K562 treated with DMSO at 1 percent for 4 hours (cell line): ENCODE measurements around the gene SUCLA2. TPM values are rescaled to one million over a fixed set of nuclear protein-coding genes. Genes with fewer than 3 reads are reported as not detected.

Source experiments
- total RNA-seq: library from RNA; unstranded; fragments of 300-600 nt; gene quantifications from 2 replicates; pipeline ENCODE4 v1.2.3, GENCODE V29; 2022; ENCODE audit not compliant: insufficient read depth

Gene SUCLA2
- total RNA-seq: 18.9 and 20.5 TPM in 2 replicates

GRCh38 chr13:48001114-48001881 lies at the start of gene SUCLA2:
TSS of gene SUCLA2 (minus strand) at chr13:48001273. CDS start at chr13:48001269, 4 bp downstream.

GRCh38 chr13:48037346-48038173 lies 36.5 kb upstream of the SUCLA2 start, which contains the start of gene NUDT15:
TSS of gene NUDT15 (plus strand) at chr13:48037726. CDS start at chr13:48037747, 21 bp downstream.

Other genes starting within 250 kb of the SUCLA2 start
- gene NUDT15, start 36.5 kb upstream of the SUCLA2 start, total RNA-seq: 5.9 and 9.6 TPM in 2 replicates
- 13.6 and 18.5 TPM in 2 replicates for gene MED4, start 93.8 kb upstream of the SUCLA2 start, total RNA-seq
- gene ITM2B, start 231.9 kb upstream of the SUCLA2 start, total RNA-seq: 62.5 and 70.2 TPM in 2 replicates